SK-N-SH treated with all-trans-retinoic acid at 6 μM for 48 hours (cell line): ENCODE measurements around the gene TMEM263.

Experiments used
- ATAC-seq: fragments of 200-7000 bp; cut with Tn5 transposase; 3 replicates; pipeline ENCODE4 v1.9.1; 2020; ENCODE audit warnings: mild to moderate bottlenecking, moderate library complexity
- ARNTL ChIP-seq: fragments of 450-650 bp; formaldehyde crosslinking; IDR thresholded peaks from 2 replicates; pipeline ENCODE4 v1.5.0; 2020; ENCODE audit warnings: low read depth, mild to moderate bottlenecking, moderate library complexity, borderline replicate concordance
- BACH2 ChIP-seq: fragments of 250-450 bp; sonication (Bioruptor Pico); IDR thresholded peaks from 2 replicates; pipeline ENCODE4 v1.9.0; 2021; ENCODE audit warnings: mild to moderate bottlenecking, borderline replicate concordance
- CREB5 ChIP-seq: fragments of 250-450 bp; sonication (Bioruptor Pico); IDR thresholded peaks from 2 replicates; pipeline ENCODE4 v1.5.1; 2020; ENCODE audit warnings: low read depth, mild to moderate bottlenecking, moderate library complexity
- CSDC2 ChIP-seq: fragments of 250-450 bp; sonication (Bioruptor Pico); IDR thresholded peaks from 2 replicates; pipeline ENCODE4 v1.5.0; 2020; ENCODE audit warnings: mild to moderate bottlenecking, moderate library complexity
- ESRRG ChIP-seq: fragments of 250-450 bp; sonication (Bioruptor Pico); IDR thresholded peaks from 2 replicates; pipeline ENCODE4 v1.6.1; 2021; ENCODE audit warnings: mild to moderate bottlenecking
- GLIS3 ChIP-seq: fragments of 250-450 bp; sonication (Bioruptor Pico); IDR thresholded peaks from 2 replicates; pipeline ENCODE4 v1.5.0; 2020; ENCODE audit warnings: mild to moderate bottlenecking, moderate library complexity
- ISL1 ChIP-seq: fragments of 250-450 bp; sonication (Bioruptor Pico); IDR thresholded peaks from 2 replicates; pipeline ENCODE4 v2.1.2; 2022; ENCODE audit warnings: mild to moderate bottlenecking, moderate library complexity
- PATZ1 ChIP-seq: fragments of 250-450 bp; sonication (Bioruptor Pico); IDR thresholded peaks from 2 replicates; pipeline ENCODE4 v1.8.0; 2020; ENCODE audit warnings: mild to moderate bottlenecking, moderate library complexity, borderline replicate concordance
- POU6F1 ChIP-seq: fragments of 250-450 bp; sonication (Bioruptor Pico); IDR thresholded peaks from 2 replicates; pipeline ENCODE4 v1.8.0; 2021; ENCODE audit warnings: low read depth, mild to moderate bottlenecking, moderate library complexity, borderline replicate concordance
- PPARA ChIP-seq: fragments of 250-450 bp; sonication (Bioruptor Pico); IDR thresholded peaks from 2 replicates; pipeline ENCODE4 v1.5.0; 2020; ENCODE audit warnings: mild to moderate bottlenecking, borderline replicate concordance
- RARB ChIP-seq: fragments of 250-450 bp; sonication (Bioruptor Pico); IDR thresholded peaks from 2 replicates; pipeline ENCODE4 v1.8.0; 2021; ENCODE audit warnings: mild to moderate bottlenecking, moderate library complexity
- SNAI2 ChIP-seq: fragments of 250-450 bp; sonication (Bioruptor Pico); IDR thresholded peaks from 2 replicates; pipeline ENCODE4 v1.5.0; 2020; ENCODE audit warnings: mild to moderate bottlenecking, moderate library complexity
- TCF4 ChIP-seq: fragments of 250-450 bp; sonication (Bioruptor Pico); IDR thresholded peaks from 2 replicates; pipeline ENCODE4 v1.8.0; 2021; ENCODE audit warnings: mild to moderate bottlenecking, moderate library complexity, borderline replicate concordance
- TOX ChIP-seq: fragments of 250-450 bp; sonication (Bioruptor Pico); IDR thresholded peaks from 2 replicates; pipeline ENCODE4 v1.8.0; 2021; ENCODE audit warnings: mild to moderate bottlenecking, moderate library complexity, borderline replicate concordance
- TSHZ2 ChIP-seq: fragments of 250-450 bp; sonication (Bioruptor Pico); IDR thresholded peaks from 2 replicates; pipeline ENCODE4 v1.5.0; 2020; ENCODE audit warnings: mild to moderate bottlenecking, moderate library complexity
- ZC3H10 ChIP-seq: fragments of 250-450 bp; sonication (Bioruptor Pico); IDR thresholded peaks from 2 replicates; pipeline ENCODE4 v1.5.1; 2021; ENCODE audit warnings: mild to moderate bottlenecking, moderate library complexity
- ZFP3 ChIP-seq: fragments of 250-450 bp; sonication (Bioruptor Pico); IDR thresholded peaks from 2 replicates; pipeline ENCODE4 v1.5.0; 2020; ENCODE audit warnings: mild to moderate bottlenecking, moderate library complexity
- ZFP30 ChIP-seq: fragments of 450-650 bp; formaldehyde crosslinking; IDR thresholded peaks from 2 replicates; pipeline ENCODE4 v1.5.0; 2022; ENCODE audit warnings: mild to moderate bottlenecking, moderate library complexity
- ZNF70 ChIP-seq: fragments of 450-650 bp; formaldehyde crosslinking; IDR thresholded peaks from 2 replicates; pipeline ENCODE4 v1.5.0; 2020; ENCODE audit warnings: mild to moderate bottlenecking, moderate library complexity
- ZNF8 ChIP-seq: fragments of 450-650 bp; formaldehyde crosslinking; IDR thresholded peaks from 2 replicates; pipeline ENCODE4 v1.5.0; 2020; ENCODE audit warnings: mild to moderate bottlenecking, moderate library complexity

Gene TMEM263

GRCh38 chr12:106960443-106960842 lies 4.7 kb downstream of the TMEM263 start:
- TF ChIP-seq CREB5 (CRISPR knock-in tag) = no peak
- TF ChIP-seq ZC3H10 (CRISPR knock-in tag) = no peak
- TF ChIP-seq TOX (CRISPR knock-in tag) = no peak
- TF ChIP-seq TSHZ2 (CRISPR knock-in tag) = no peak
- TF ChIP-seq ARNTL (CRISPR knock-in tag) = no peak
- no peak for TF ChIP-seq ZFP30 (CRISPR knock-in tag)
- TF ChIP-seq POU6F1 = no peak
- TF ChIP-seq TCF4 (CRISPR knock-in tag) = no peak
- no peak for TF ChIP-seq ISL1
- no peak for TF ChIP-seq ZNF8 (CRISPR knock-in tag)
- TF ChIP-seq BACH2 (CRISPR knock-in tag) = no peak
- no peak for TF ChIP-seq PATZ1
- no peak for TF ChIP-seq ZNF70
- TF ChIP-seq PPARA = no peak
- TF ChIP-seq ESRRG = no peak
- TF ChIP-seq CSDC2 (CRISPR knock-in tag) = no peak
- TF ChIP-seq RARB (CRISPR knock-in tag) = no peak
- TF ChIP-seq GLIS3 (CRISPR knock-in tag) = no peak
- no peak for ATAC-seq

- TF ChIP-seq TOX (CRISPR knock-in tag) (no peak), ZNF8 (CRISPR knock-in tag) (no peak), CSDC2 (CRISPR knock-in tag) (no peak), ZNF70 (no peak), ESRRG (no peak), BACH2 (CRISPR knock-in tag) (no peak), ZFP30 (CRISPR knock-in tag) (no peak), PATZ1 (no peak), POU6F1 (no peak), PPARA (no peak), ZFP3 (no peak), SNAI2 (CRISPR knock-in tag) (no peak), RARB (CRISPR knock-in tag) (no peak), ZC3H10 (CRISPR knock-in tag) (no peak)
- no peak for ATAC-seq
These were observed 6.6 kb downstream of the TMEM263 start for GRCh38 chr12:106962286-106962685.

- no peak for ATAC-seq
- TF ChIP-seq ESRRG = no peak
- TF ChIP-seq BACH2 (CRISPR knock-in tag) = no peak
- TF ChIP-seq PPARA = no peak
- no peak for TF ChIP-seq ZNF70
These were observed 8.8 kb downstream of the TMEM263 start for GRCh38 chr12:106964526-106964925.
